ENCODE data around the gene TRIM50.
"Not testable (repeated sequence)": the region's sequence is repeated elsewhere in the genome, so short reads cannot be mapped to it uniquely, and the experiment has no call there.

- TF ChIP-seq, protein P1, sequence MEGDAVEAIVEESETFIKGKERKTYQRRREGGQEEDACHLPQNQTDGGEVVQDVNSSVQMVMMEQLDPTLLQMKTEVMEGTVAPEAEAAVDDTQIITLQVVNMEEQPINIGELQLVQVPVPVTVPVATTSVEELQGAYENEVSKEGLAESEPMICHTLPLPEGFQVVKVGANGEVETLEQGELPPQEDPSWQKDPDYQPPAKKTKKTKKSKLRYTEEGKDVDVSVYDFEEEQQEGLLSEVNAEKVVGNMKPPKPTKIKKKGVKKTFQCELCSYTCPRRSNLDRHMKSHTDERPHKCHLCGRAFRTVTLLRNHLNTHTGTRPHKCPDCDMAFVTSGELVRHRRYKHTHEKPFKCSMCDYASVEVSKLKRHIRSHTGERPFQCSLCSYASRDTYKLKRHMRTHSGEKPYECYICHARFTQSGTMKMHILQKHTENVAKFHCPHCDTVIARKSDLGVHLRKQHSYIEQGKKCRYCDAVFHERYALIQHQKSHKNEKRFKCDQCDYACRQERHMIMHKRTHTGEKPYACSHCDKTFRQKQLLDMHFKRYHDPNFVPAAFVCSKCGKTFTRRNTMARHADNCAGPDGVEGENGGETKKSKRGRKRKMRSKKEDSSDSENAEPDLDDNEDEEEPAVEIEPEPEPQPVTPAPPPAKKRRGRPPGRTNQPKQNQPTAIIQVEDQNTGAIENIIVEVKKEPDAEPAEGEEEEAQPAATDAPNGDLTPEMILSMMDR (IDR thresholded peaks at IDR 0.05; ENCODE audit: low read length): not testable (repeated sequence)
- not testable (repeated sequence) for TF ChIP-seq EZH2 (IDR thresholded peaks at IDR 0.05; ENCODE audit: borderline replicate concordance, low read length)
These were observed at the start of gene TRIM50, which contains the start of gene FKBP6 for GRCh38 chr7:73327922-73328321.
